ENCODE measurements around the gene POP5.
"Not testable (repeated sequence)": the region's sequence is repeated elsewhere in the genome, so short reads cannot be mapped to it uniquely, and the experiment has no call there.

POP5 gene

DNA sequence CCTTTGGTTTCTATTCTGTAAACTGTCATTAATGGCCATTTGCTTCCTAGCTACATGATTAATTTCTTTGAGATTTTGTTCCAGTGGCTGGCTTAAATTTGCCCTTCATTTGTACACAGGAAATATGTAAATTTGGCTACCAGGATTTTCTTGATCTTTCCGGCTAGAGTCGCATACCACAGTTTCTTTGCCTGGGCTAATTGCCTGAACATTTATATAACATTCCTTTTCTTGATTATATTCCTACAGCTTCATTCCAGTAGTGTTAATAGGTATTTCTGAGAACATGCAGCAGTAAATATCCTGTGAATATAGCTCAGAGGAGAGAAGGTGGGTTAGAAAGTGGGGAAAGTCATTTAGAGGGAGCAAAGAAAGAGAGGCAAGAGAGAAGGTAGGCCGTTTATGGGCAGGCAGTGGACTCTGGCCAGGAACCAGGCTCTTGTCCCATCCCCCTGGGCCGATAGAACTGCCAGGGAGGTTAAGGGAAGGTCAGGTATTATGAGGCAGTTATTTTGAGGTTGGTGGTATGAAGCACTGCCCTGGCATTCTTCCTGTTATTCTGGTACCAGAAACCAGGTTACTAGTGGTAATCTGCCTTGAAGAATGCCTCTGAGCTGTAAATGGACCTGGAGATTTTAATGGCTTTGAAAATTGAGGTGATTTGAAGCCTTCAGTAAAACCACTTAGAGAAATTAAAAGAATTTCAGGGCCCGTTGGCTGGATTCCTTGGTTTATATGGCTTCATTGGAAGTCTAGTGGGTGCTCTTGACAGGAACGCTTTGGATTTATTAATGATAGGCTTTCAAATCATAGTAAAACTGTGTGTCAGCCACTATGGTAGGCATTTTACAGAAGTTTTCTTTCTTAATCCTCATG lies 42.7 kb downstream of the POP5 start:
- DNase-seq (ENCODE audit: low read depth in 2 of 3, low spot score in 2 of 3), result no peak

DNA sequence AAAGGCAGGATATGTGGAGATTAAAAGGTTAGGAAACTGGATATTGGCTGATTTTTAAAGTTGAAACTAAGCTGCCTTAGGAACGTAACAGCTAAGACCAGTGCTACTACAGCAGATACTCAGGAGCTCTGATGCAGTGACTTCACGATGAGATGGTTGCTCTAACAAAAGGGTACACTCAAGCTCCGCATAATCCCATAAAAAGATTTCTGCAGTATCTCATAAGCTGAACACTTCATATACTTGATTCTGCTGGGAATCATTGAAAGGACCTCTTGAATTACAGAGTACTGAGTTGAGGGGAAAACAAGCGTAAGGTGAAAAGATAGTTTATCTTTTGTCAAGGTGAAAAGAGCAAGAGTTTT lies 43.4 kb downstream of the POP5 start:
- DNase-seq (ENCODE audit: low read depth in 2 of 3, low spot score in 2 of 3), result no peak

DNA sequence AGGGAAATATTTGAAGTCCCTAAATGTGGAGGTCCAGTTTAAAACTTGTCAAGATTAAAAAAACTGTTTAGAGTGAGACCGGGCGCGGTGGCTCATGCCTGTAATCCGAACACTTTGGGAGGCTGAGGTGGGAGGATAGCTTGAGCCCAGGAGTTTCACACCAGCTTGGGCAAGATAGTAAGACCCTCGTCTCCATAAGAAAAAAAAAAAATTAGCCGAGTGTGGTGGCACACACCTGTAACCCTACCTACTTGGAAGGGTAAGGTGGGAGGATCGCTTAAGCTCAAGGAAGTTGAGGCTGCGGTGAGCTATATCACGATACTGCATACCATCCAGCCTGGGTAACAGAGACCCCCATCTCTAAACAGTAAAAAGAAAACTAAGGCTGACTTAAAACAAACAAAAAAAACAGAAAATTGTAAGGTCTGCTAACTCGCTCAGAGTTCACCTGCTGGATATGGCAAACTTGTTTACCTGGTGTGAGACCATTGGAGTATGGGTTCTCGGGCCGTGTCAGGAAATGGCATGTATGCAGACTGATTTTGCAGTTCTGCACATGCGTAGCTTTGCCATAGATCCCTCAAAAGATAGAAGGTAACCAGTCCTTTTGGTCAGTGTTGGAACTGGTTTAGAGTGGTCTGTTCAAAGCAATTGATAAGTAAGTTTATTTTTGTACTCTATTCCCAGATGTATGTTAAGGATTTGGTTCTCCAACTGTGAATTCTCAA lies 45.0 kb downstream of the POP5 start:
- DNase-seq (ENCODE audit: low read depth in 2 of 3, low spot score in 2 of 3), result no peak

DNA sequence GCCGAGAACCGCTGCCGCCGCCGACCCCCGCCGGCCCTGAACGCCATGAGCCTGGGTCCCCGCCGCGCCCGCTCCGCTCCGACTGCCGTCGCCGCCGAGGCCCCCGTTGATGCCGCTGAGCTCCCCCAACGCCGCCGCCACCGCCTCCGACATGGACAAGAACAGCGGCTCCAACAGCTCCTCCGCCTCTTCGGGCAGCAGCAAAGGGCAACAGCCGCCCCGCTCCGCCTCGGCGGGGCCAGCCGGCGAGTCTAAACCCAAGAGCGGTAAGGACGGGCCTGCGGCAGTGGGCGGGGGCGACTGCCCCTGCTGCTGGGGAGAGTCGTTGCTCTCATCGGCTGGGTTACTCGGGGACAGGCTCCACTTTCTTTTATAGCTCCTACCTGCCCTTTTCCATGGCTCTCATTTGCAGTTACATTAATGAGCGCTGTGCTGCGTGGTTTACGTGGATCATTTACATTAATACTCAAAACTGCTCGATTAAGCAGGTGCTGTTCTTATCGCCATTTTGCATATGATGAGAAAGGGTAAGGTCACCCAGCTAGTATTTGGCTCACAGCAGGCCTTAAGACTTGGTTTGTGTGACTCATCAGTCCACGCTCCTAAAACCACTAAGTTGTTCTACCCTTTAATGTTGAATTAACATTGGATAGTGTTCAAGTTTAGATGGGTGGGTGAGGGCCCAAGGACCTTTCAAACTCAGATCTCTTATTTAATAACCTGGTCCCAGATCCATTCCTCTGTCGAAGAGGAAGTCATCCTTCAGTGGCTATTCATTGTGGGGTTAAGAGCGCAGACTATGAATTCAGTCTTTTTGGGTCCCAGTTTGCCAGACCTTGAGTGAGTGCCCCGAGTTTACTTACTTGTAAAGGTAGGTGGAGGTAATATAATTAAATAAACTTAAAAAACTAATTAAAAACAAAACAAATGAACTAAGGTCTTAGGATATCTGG lies 46.2 kb downstream of the POP5 start:
- DNase-seq (ENCODE audit: low read depth in 2 of 3, low spot score in 2 of 3), result peak; percentile 18 to 51 (median 26)

DNA sequence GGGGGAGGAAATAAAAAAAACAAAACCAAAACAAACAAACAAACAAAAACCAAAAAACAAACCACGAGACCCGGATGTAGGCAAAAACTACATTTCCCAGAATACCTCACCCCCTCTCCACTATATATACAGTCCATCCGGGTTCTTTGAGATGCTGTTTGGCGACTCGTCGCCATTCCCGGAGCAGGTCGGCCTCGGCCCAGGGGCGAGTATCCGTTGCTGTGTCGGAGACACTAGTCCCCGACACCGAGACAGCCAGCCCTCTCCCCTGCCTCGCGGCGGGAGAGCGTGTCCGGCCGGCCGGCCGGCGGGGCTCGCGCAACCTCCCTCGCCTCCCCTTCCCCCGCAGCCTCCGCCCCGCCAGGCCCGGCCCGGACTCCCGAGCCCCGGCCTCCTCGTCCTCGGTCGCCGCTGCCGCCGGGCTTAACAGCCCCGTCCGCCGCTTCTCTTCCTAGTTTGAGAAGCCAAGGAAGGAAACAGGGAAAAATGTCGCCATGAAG lies 46.9 kb downstream of the POP5 start, which contains the start of gene RNF10:
Gene RNF10 (plus strand): TSS at position 154 of the 500 bp plus-strand sequence. CDS start 456 bp downstream, outside the sequence.
- peak in 2 of 3 experiments; percentile 35 to 59 for DNase-seq (ENCODE audit: low read depth in 2 of 3, low spot score in 2 of 3)

DNA sequence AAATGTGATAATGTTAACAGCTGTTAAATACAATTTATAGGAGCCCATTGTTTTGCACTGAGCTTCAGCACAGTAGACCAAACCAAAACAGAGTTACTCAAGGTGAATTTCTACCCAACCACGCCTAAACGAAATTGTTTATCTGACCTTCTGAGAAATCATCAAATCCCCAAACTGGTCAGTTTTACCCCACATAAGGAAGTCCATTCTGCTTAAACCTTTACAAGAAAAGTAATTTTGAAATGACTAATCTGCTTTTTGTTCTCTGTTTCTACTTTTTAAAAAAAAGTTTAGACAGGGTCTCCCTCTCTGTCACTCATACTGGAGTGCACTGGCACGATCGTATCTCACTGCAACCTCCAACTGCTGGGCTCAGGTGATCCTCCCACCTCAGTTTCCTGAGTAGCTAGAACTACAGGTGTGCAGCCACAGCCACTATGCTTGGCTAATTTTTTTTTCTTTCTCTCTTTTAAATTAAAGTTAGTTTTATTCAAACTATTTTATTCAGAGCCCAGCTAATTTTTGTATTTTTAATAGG lies 48.4 kb downstream of the POP5 start:
- DNase-seq (ENCODE audit: low read depth in 2 of 3, low spot score in 2 of 3), result no peak

DNA sequence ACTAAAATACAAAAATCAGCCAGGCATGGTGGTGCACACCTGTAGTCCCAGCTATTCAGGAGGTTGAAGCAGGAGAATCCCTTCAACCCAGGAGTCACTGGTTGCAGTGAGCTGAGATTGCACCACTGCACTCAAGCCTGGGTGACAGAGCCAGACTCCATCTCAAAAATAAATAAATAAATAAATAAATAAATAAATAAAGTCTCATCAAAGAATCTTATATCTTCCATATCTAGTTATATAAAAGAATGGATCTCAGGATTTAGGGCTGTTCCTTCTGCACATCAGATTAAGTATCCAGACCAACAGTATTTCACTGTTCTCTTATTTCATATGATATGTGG lies 50.8 kb downstream of the POP5 start:
- DNase-seq (ENCODE audit: low read depth in 2 of 3, low spot score in 2 of 3), result not testable (repeated sequence)

DNA sequence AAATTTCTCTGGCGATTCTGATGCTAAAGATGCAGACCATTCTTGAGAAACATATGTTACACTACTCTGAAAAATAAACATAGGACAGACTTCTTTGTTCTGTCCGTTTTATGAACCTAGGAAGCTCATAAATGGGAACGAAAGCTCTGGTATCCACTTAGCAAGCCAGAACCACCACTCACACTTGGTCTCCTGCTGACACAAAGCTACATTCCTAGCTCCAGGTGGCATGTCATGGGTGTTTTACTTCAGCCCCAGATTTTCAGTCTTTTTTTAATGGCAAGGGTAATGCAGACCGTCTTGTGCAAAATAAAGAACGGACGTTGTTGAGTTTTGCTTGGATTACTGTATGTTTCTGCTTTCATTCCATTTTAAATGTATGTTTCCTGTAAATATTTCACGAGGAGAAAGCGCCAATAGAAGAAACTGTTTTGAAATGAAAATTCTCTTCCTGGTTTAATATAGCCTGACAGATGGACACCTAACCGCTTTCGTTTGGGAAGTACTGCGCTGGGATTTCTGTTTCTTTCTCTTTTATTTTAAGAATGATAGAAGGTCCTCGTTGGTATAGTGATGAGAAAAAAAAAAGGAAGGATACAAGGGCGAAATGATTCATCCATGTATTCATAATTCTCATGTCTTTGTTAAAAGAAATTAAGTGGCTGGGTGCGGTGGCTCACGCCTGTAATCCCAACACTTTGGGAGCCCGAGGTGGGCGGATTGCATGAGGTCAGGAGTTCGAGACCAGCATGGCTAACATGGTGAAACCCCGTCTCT lies 51.4 kb downstream of the POP5 start:
- no peak for DNase-seq (ENCODE audit: low read depth in 2 of 3, low spot score in 2 of 3)

DNA sequence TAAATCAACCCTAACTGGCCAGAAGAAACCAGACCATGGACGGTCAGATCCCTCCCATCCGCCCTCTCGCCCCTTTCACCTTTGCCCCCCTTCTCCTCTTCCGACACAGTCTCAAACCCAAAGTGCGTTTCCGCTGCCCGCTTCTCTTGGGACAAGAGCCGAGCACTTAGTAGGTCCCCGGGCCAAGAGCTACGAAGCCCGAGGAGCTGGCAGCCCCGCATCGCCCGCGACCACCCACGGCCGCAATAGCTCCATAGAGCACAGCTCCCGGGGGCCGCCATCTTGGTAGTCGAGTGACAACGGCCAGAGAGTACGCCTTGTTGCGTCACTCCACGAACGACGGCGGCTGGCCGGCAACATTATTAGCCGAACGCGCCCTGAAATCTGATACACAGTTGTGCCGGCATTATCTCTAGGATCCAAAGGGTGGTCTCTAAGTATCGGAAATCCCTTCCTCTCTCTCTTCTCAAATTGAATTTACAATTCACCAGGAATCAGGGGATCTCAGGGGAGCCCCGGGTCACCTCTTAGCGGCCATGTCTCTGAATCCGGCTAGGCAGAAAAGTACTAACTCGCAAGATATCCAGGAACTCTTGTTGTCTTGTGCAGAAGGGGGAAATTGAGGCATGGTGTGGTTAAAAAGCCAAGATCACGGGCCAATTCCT lies 52.2 kb downstream of the POP5 start, which contains the start of gene COQ5:
Gene COQ5 (minus strand): TSS at position 298 of the 665 bp plus-strand sequence. CDS start 17 bp downstream, at position 281.
- peak; percentile 63 to 74 (median 69) for DNase-seq (ENCODE audit: low read depth in 2 of 3, low spot score in 2 of 3)

Measured in activated CD8-positive, alpha-beta memory T cell treated with anti-CD3 and anti-CD28 coated beads for 48 hours (primary cell).